HG02981 (cell line): Measurements from ENCODE around the gene MYO7B.

Experiments
- ATAC-seq: cut with Tn5 transposase; IDR thresholded peaks from one replicate; pipeline ENCODE4 v1.9.1; 2021; ENCODE audit warnings: mild to moderate bottlenecking, moderate library complexity; ENCODE audit not compliant: unreplicated experiment

MYO7B gene

GRCh38 chr2:127623388-127624319 is 88.2 kb downstream of the MYO7B start:
- no peak for ATAC-seq

GRCh38 chr2:127624320-127624755 is 88.9 kb downstream of the MYO7B start:
- ATAC-seq: no peak

DNA sequence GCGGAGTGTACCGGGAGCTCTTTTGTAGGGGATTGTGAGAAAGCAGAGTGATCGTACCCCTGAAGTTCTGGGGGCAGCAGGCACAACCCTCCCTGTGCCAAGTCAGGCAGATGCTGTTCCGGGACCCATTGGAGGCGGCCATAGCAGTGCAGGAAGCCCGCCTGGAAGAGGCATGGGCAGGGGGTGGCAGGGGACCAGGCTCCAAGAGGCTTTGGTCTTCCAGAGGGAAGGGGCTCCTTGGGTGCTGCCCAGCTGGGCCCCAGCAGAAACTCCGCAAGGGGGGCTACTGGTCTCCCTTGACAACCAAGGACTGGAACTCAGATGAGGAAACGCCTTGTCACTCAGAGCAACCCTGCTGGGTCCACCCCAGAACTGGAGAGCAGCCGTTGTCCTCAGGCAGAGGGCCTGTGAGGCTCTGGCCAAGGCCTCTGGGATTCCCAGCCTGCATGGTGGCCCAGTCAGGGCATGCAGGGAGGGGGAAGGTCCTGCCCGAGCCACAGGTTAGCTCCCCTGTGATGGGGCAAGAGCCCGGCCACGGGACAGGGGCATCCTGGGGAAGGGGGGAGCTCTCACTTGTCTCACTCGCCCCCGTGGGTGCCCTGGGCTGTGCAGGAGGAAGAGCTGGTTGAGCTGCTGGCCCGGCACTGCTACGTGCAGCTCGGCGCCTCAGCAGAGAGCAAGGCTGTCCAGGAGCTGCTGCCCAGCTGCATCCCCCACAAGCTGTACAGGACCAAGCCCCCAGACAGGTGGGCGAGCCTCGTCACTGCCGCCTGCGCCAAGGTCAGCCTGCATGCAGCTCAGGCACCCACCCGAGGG is 89.5 kb downstream of the MYO7B start:
- ATAC-seq: no peak

DNA sequence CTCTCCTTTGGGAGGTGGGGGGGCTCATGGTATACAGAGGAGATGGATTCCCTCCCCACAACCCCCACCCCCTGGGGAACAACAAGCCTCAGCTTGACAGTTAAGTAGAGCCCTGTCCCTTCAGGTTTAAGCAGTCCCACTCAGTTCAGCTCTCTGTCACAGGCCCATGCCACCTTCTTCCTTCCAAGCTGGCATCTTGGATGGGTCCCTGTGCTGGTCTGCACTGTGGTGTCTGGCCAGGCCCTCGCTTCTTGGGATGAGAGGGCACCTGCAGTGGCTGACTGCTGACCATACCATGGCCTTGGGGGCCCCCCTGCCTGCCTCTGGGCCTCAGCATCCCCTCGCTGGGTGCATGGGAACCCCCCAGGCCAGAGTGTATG is 90.1 kb downstream of the MYO7B start:
- no peak for ATAC-seq

DNA sequence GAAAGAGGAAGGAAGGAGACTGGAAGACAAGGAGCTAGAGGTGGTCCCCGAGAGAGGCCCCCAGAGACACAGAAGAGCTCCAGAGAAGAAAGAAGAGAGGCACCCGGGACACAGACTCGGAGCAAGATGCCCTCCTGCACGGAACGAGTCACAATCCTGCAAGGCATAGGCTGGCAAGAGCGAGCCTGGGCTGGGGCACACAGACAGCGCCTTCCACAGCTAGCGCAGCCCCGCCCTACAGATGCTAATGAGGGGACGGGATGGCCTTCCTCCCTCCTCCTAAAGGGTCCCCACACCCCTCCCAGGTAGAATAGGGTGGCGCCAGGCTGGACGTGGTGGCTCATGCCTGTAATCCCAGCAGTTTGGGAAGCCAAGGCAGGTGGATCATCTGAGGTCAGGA is 90.7 kb downstream of the MYO7B start:
- no peak for ATAC-seq

DNA sequence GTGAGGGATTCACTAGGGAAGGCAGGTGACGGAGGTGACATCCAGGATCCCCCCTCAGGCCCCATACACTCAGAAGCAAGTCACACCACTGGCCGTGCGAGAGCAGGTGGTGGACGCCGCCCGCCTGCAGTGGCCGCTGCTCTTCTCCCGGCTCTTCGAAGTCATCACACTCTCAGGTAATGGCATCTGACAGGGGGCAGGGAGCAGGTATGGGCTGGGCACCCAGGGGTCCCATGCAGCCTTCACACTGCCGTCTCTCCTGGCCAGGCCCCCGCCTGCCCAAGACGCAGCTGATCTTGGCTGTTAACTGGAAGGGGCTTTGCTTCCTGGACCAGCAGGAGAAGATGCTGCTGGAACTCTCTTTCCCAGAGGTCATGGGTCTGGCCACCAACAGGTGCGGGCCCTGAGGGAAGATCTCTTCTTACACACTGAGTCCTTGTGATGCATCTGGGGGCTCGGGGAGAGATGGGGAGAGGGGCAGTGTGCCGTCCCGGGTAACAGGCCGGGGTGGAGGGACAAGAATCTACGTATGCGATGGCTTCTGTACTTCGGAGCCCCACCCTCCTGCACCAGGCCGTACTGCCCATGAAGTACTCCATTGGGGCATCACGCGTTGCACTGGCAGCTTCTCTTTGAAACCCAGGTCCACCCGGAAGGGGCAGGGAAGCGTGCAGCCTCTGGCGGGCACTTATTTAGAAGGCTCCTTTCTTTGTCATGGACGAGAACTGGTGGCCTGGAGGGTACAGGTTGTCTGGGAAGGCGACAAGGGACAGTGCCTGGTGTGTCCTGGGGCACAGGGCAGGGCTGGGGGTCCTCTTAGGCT is 91.6 kb downstream of the MYO7B start:
- ATAC-seq: no peak

DNA sequence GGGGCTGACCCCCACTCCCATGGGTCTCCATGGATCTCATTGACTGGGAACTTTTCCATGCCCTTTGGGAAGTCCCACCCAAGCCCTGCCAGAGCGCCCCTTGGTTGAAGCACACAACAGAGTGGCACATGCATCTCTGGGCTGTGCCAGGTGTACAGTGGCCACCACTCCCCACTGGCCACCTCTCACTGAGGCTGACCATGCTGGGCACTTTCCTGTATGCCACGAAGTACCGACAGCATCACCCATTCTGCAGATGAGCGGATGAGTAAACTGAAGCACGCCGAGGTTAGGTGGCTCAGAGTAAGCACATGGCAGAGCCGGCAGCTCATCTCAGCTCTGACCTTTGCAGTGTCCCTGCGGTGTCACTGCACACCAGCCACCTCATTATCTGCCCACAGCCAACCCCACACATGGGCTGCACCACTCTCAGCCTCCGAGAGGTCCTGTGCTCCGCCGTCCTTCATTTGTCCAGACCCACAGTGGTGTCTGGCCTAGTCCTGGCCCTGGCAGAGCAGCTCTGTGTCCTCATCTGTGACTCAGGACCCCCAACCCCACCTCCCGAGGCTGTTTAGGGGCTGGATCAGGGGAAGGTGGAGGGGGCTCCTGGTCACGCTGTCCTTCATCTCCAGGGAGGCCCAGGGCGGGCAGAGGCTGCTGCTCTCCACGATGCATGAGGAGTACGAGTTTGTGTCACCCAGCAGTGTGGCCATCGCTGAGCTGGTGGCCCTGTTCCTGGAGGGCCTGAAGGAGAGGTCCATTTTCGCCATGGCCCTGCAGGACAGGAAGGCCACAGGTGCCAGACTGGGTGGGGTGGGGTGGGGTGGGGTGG is 92.5 kb downstream of the MYO7B start:
- ATAC-seq: no peak

DNA sequence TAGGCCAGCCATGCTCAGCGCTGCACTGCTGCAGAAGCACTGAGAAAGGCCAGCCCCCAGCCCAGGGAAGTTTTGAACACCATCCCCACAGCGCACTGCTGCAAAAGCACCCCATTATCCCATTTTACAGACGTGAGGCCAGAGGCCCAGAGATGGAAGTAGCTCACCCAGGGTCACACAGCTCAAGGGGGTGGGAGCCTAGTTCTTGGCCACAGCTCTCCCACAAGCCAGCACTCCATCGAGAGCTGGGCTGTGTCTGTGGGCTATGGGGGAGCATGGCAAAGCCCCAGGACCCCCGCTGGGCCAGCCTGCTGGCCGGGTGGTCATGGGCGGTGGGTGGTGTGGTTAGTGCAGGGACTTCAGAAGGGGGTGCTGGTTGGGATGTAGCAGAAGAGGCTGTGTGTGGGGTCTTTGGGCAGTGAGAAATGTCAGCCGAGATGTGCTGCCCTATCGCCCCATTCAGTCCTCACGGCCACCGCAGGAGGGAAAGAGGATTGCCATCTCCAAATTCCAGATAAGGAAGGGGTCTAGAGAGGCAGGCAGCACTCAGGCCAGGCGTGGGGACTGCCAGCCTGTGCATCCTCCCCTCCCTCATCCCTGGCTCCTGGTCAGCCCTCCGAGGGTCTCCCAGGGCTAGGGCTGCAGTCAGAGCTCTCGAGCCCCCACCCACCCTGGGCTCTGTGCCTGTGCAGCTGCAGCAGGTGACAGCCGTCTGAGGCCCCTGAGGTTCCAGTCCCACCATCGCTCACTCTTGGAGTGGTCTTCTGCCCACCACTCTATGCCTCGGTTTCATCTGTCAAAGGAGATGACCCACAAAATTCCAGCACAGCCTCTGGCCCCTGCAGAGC is 93.5 kb downstream of the MYO7B start:
- ATAC-seq: no peak

GRCh38 chr2:127629637-127630036 is 94.2 kb downstream of the MYO7B start:
- no peak for ATAC-seq

- no peak for ATAC-seq
These were observed 94.8 kb downstream of the MYO7B start for GRCh38 chr2:127630096-127630863.

DNA sequence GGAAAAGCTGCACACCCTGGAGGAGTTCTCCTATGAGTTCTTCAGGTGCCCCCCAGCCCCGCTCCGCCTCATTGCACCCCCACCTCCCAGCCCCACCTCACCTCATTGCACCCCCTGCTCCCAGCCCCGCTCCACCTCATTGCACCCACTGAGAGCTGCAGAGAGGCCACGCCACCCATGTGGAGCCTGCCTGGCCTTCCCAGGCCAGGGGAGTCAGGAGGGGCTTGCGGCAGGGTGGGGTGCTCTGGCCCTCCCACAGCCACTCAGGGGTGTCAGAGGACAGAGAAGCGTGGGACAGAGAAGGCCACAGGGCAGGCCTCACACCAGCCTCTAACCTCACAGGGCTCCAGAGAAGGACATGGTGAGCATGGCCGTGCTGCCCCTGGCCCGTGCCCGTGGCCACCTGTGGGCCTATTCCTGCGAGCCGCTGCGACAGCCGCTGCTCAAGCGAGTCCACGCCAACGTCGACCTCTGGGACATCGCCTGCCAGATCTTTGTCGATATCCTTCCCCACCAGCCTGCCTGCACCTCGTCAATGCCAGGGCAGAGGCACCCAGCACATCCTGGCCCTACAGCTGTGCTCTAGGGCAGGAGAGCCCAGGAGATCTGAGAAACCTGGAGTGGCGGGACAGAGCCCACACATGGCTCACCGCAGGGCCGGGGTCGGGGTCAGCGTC is 95.5 kb downstream of the MYO7B start:
- no peak for ATAC-seq

DNA sequence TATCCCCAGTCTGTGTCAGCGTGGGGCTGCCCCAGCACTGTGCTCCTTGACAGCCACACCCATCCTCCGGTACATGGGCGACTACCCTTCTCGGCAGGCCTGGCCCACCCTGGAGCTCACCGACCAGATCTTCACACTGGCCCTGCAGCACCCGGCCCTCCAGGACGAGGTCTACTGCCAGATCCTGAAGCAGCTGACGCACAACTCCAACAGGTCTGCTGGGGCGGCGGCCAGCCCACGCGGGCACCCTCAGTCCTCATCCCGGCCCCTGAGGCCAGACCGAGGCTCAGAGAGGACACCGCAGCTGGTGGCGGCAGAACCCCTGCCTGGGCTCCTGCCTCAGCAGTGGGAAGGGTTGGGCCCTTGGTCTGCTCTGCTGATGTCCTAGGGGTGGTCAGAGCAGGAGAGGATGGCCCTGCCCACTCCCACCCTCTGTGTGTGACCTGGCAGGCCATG is 96.1 kb downstream of the MYO7B start:
- ATAC-seq: no peak

GRCh38 chr2:127631997-127632581 is 96.6 kb downstream of the MYO7B start:
- no peak for ATAC-seq

- ATAC-seq: peak; percentile 49
These were observed 97.4 kb downstream of the MYO7B start for GRCh38 chr2:127632592-127633489.

DNA sequence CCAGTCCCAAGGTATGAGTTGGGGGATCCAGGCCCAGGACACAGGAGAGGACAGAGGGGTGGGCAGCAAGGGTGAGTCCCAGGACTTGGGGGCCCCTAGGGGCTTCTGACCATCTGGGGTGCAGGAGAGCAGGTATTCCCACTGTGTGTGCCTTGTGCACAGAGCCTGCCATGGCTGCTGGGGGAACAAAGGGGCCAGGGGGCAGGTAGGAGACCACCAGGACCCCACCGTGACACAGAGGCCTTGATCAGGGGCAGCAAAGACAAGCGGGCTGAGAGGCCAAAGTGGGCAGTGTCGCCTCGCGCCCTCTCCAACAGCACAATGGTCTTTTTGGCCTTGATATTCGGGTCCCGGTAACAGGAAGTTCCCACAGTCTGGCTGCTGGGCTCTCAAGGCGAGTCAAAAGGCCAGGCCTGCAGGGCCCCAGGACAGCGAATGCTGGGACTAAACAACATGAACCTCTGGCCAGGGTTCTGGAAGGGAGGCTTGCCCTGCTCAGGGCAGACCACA is 98.1 kb downstream of the MYO7B start:
- ATAC-seq: no peak

DNA sequence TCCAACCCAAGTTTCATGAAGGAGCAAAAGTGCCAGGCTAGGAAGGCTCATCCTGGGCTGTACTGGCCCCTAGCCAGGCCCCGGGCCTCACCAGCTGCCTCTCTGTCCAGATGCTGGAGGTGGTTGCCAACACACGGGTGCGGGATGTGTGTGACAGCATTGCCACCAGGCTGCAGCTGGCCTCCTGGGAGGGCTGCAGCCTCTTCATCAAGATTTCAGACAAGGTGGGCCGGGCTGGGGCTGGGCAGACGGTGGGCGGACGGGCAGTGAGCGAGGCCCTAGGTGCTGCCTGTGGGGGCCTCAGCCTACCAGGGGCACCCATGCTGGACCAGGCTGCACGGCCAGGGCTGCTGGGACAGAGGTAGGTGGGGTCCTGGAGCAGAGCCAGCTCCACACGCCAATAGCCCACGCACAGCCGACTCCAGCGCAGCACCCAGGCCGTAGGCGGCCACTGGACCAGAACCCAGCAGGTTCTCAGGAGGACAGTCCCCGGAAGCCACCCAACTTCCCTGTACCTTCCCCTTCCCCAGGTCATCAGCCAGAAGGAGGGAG is 98.7 kb downstream of the MYO7B start:
- ATAC-seq: no peak
